HL-60/S4 (cell line): ENCODE data around the gene AGPS.
"Not testable (repeated sequence)": the region's sequence is repeated elsewhere in the genome, so short reads cannot be mapped to it uniquely, and the experiment has no call there.

Experiments used
- in situ Hi-C: fragments of 300-500 bp; cut with MboI; formaldehyde crosslinking; loops from 2 replicates; pipeline ENCODE4 v1.14.3; 2022; ENCODE audit warnings: low sequenced_read_pairs

The AGPS gene

GRCh38 chr2:177466337-177467195 is 74.0 kb downstream of the AGPS start:
- in situ Hi-C loops, result no loop called here

- in situ Hi-C loops, result no loop called here
Measured at GRCh38 chr2:177467646-177468045, 75.1 kb downstream of the AGPS start.

- in situ Hi-C loops, result no loop called here
Measured at GRCh38 chr2:177471990-177472389, 79.4 kb downstream of the AGPS start.

DNA sequence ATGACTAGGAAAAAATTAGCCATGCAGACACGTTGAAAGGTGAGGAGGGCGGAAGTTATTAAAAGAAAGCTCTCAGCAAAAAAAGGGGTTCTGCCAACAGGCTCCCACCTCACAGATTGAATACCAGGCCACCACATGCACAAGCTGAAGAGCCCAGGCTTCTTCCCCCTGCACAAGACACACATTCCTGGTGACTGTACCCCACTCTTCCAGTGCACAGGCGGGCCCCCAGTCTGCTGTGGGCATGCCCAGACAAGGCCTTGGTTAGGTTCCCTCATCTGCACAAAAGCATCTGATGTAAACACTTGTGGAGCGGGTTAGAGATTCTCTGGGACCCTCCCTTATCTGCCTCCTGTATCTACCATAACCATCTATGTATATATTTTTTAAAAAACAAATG is 81.7 kb downstream of the AGPS start:
- in situ Hi-C loops, result no loop called here

DNA sequence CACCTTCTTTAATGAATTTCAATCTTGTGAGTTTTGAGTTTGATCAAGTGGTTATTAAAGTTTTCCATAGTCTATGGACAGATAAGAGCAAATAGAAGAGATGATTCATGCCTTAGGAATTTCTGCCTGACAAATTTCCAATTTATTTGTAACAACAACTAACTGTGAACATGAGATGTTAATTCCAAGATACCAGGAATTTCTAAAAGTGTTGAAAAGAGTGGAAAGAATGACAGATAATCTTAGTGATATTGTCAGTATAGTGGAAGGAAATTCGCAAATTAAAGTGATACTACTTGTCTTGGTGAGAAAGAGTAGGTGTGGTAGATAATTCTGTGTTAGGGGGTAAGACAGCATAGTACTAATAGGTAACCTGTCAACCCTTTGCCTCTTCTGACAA is 82.4 kb downstream of the AGPS start:
- in situ Hi-C loops, result no loop called here

DNA sequence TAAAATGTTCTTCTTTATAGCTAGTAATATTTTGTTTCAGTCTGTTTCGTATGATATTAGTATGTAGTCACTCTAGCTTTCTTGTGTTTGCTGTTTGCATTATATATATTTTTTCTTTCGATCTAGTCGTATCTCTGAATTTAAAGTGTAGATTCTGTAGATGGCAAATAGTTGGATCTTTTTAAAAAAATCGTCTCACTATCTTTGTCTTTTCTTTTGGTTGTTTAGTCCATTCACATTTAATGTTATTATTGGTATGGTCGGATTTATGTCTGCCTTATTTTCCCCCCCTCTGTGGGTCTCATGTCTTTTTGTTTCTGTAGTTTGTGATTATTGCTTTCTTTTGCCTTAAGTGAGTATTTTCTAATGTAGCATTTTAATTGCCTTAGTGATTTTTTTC is 84.3 kb downstream of the AGPS start:
- in situ Hi-C loops, result no loop called here

DNA sequence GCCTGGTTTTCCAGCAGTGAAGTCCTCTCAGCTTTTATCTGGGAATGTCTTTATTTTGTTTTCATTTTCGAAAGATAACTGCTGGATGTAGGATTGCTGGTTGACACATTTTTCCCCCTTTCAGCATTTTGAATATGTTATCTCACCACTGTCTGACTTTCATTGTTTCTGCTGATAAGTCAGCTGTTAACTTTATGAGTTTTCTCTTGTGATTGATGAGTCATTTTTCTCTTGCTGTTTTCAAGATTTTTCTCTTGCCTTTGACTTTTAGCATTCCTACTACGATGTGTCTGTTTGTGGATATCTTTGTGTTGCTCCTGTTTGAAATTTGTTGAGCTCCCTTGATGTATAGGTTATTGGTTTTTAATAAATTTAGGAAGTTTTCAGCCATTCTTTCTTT is 85.5 kb downstream of the AGPS start:
- in situ Hi-C loops, result no loop called here

DNA sequence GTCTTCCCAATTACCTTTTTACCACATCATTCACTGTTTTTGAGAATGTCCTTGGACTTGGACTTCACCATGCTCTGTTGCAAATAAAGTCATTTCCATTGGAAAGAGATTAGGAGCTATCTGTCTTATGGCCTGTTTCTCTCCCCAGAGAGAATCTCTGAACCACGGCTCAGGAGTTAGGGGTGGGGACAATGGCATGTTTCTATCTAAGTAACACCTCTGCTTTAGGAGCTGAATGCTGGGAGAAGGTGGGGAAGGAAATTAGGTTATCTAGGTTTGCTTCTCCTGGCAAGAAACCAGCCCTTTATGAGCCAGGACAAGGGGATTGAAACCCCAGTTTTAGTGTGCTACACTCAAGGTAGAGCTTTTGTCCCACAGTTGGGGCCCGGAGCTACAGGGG is 86.3 kb downstream of the AGPS start:
- in situ Hi-C loops, result no loop called here

DNA sequence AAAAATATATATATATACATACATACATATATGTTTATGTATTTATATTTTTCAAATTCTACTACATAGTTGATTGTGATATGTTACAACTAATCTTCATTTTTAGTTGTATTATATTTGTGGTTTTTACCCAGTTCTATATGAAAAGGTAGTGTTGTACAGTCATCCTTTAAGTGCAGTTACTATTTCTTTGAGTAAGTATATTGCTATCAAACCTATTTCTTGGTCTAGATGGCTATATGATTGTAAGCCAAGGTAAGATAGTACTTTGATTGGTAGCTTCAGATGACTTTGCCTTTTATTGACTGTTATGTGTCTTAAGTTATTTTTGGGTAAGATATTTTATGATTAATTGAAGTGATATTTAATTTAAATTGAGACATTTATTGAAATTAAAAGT is 89.6 kb downstream of the AGPS start:
- in situ Hi-C loops, result no loop called here

GRCh38 chr2:177483531-177483930 is 91.0 kb downstream of the AGPS start:
- in situ Hi-C loops, result no loop called here

DNA sequence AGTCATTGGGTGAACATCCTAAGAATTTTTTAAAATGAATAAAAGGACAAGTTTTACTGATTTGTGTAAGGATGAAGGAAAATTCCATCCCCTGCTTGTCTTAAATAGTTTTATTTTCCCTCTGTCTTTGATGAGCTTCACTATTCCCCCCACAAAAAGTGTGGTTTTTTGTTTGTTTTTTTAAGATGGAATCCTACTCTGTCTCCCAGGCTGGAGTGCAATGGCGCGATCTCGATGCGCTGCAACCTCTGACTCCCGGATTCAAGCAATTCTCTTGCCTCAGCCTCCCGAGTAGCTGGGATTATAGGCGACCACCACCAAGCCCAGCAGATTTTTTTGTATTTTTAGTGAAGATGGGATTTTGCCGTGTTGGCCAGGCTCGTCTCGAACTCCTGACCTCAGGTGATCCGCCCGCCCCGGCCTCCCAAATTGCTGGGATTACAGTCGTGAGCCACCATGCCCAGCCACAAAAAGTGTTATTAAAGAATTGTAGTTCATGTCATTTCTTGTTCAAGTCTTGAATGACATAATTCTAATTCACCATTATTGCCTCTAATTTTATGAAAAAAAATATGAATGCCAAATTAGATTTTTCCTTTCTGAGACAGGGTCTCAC is 91.7 kb downstream of the AGPS start:
- in situ Hi-C loops, result no loop called here

- in situ Hi-C loops, result not testable (repeated sequence)
Measured at GRCh38 chr2:177485657-177486056, 93.1 kb downstream of the AGPS start.

DNA sequence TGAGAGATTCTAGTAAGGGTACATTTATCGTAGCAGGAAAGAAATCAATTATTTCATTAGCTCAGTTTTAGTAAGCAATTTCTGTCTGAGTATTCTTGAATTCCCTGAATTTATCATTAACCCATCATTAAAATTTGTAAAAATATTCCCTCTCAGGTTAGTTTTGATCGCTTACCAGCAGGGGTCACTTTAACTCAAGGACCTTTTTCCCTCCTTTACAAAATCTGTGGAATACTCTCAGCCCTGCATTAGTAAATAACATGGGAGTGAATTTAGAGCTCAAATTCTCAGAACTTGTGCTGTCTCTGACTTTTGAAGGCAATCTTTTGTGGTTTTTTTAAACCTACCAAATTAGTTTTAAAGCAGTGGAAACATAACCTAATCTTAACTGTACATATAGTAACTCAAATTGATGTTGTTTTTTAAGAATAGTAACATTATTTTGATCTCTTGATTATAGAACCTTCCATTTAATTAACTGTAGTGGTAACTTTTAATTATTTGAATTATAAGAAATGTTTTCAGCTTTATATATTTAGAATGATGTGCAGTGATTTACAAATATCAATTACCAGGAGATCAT is 97.2 kb downstream of the AGPS start:
- in situ Hi-C loops, result no loop called here

DNA sequence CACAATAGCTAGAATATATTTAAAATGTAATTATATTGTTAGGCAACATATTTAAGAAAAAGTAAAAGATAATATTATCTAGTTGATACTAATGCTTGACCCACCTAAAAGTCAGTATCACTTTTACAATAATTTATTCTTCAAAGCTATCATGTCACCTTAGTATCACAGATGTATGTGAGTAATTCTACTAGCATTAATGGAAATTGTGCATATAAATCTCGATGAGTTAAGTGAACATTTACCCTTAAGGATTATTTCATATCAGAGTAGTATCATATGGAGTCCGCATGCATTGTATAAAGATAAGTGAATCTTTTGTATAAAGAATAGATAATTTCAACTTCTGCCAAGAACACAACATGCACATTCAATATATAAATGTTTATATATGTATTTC is 103.4 kb downstream of the AGPS start:
- in situ Hi-C loops, result no loop called here

GRCh38 chr2:177496921-177497320 is 104.3 kb downstream of the AGPS start:
- in situ Hi-C loops, result no loop called here

GRCh38 chr2:177501186-177501585 is 108.6 kb downstream of the AGPS start:
- in situ Hi-C loops, result no loop called here

GRCh38 chr2:177506505-177506904 is 113.9 kb downstream of the AGPS start:
- in situ Hi-C loops, result no loop called here

- in situ Hi-C loops, result no loop called here
Measured at GRCh38 chr2:177506998-177507397, 114.4 kb downstream of the AGPS start.

DNA sequence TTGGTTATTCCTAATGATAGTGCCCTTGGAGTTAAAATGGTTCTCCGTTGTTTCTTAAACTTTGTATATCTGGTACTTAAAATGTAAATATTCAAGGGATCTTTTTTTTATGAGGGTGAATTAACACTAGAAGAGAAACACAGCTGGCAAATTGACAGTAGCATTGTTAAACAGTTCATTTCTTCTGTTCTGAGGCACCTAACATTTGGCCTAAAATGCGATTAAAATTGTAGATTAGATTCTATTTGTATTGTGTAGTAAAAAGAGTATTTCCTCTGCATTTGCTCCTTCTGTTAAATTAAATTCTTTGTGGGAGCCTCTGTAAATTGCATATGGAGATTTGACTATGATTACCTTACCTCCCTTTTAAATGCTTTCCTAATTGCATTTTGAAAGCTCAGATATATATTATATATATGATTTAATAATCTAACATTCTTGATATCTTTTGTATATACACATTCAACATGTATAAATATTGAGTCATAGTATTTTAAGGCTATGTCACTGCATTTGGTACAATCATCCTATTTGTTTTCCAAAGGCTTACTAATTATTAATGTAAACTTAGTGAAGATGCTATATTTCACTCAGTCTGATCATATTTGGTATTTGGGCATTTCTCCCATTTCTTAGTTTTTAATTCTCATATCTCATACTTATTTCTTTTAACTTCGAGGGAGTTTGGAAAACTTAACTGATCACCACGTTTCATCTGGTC is 124.4 kb downstream of the AGPS start:
- in situ Hi-C loops, result no loop called here

- in situ Hi-C loops, result no loop called here
Measured at GRCh38 chr2:177518754-177519153, 126.2 kb downstream of the AGPS start.

DNA sequence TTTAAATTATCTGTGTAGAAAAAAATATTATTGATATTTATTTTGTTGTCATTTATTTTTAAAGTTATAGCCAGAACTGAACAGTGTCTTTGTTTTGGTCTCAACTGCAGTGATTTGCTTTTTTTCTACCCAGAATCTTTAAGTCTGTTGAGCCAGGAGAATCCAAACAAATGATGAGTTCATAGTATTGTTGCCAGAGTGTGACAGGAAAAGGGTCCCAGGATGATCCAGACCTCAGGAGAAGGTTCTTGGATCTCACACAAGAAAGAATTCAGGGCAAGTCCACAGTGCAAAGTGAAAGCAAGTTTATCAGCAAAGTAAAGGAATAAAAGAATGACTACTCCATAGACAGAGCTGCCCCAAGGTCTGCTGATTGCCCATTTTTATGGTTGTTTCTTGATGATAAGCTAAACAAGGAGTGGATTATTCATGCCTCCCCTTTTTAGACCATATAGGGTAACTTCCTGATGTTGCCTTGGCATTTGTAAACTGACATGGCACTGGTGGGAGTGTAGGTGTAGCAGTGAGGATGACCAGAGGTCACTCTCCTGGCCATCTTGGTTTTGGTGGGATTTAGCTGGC is 127.1 kb downstream of the AGPS start:
- in situ Hi-C loops, result no loop called here
